GM19035 (cell line): Measurements from ENCODE around the gene CDR2L.
"Not testable (repeated sequence)": the region's sequence is repeated elsewhere in the genome, so short reads cannot be mapped to it uniquely, and the experiment has no call there.

Experiments
- ATAC-seq: cut with Tn5 transposase; IDR thresholded peaks from one replicate; pipeline ENCODE4 v1.9.1; 2021; ENCODE audit not compliant: unreplicated experiment

The CDR2L gene

GRCh38 chr17:74979408-74980146 is 7.9 kb upstream of the CDR2L start:
- ATAC-seq, result no peak

GRCh38 chr17:74981318-74981978 is 6.0 kb upstream of the CDR2L start:
- no peak for ATAC-seq

- no peak for ATAC-seq
These were observed 5.3 kb upstream of the CDR2L start for GRCh38 chr17:74981979-74982662.

GRCh38 chr17:74982663-74983313 is 4.6 kb upstream of the CDR2L start:
- ATAC-seq, result not testable (repeated sequence)

GRCh38 chr17:74986206-74986576 is 1.2 kb upstream of the CDR2L start:
- no peak for ATAC-seq

GRCh38 chr17:74987909-74988711 is 678 bp downstream of the CDR2L start:
- peak; percentile 37 for ATAC-seq

GRCh38 chr17:74990581-74991105 is 3.2 kb downstream of the CDR2L start:
- ATAC-seq, result no peak

GRCh38 chr17:74992223-74992622 is 4.8 kb downstream of the CDR2L start:
- no peak for ATAC-seq

- ATAC-seq, result no peak
These were observed 7.0 kb downstream of the CDR2L start for GRCh38 chr17:74994440-74994839.

- no peak for ATAC-seq
These were observed 8.4 kb downstream of the CDR2L start for GRCh38 chr17:74995847-74996246.

- no peak for ATAC-seq
These were observed 11.4 kb downstream of the CDR2L start for GRCh38 chr17:74998783-74999182.

GRCh38 chr17:74999523-74999922 is 12.1 kb downstream of the CDR2L start:
- ATAC-seq, result no peak

GRCh38 chr17:75001915-75002843 is 14.7 kb downstream of the CDR2L start:
- ATAC-seq, result no peak

GRCh38 chr17:75003070-75003956 is 15.9 kb downstream of the CDR2L start:
- ATAC-seq, result no peak

GRCh38 chr17:75003957-75004355 is 16.5 kb downstream of the CDR2L start:
- ATAC-seq, result no peak

- ATAC-seq, result no peak
These were observed 16.9 kb downstream of the CDR2L start for GRCh38 chr17:75004371-75004770.

- no peak for ATAC-seq
These were observed 17.9 kb downstream of the CDR2L start for GRCh38 chr17:75005291-75005690.

GRCh38 chr17:75006084-75006483 is 18.7 kb downstream of the CDR2L start:
- not testable (repeated sequence) for ATAC-seq
